OCI-LY7 (cell line): ENCODE measurements around the gene STAG1.
"Not testable (repeated sequence)": the region's sequence is repeated elsewhere in the genome, so short reads cannot be mapped to it uniquely, and the experiment has no call there.

Experiments used
- EZH2phosphoT487 ChIP-seq: fragments of 200-600 bp; sonication (generic); IDR thresholded peaks from 2 replicates; pipeline ENCODE4 v1.6.1; 2018; ENCODE audit warnings: low read depth, borderline replicate concordance, mild to moderate bottlenecking, mixed run types, antibody characterized with exemption, low read length, moderate library complexity, mixed read lengths
- TF ChIP-seq, protein P1 (sequence below): fragments of 200-600 bp; sonication (generic); conservative IDR thresholded peaks from 2 replicates; pipeline ENCODE4 v1.5.1; 2014; ENCODE audit warnings: mild to moderate bottlenecking, antibody characterized with exemption, low read length, moderate library complexity, mixed read lengths

DNA sequence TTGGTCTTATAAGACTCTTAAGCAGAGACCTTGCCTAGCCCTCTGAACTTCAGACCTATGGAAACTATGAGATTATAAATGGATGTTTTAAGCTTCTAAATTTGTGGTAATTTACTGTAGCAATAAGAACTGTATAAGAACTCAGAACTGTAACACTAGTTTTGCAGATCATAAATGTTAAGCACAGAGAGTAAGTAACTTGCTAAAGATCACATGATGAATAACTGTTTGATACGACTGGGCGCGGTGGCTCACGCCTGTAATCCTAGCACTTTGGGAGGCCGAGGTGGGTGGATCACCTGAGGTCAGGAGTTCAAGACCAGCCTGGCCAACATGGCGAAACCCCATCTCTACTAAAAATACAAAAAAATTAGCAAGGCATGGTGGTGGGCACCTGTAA is 85.9 kb downstream of the STAG1 start:
- TF ChIP-seq, protein P1, sequence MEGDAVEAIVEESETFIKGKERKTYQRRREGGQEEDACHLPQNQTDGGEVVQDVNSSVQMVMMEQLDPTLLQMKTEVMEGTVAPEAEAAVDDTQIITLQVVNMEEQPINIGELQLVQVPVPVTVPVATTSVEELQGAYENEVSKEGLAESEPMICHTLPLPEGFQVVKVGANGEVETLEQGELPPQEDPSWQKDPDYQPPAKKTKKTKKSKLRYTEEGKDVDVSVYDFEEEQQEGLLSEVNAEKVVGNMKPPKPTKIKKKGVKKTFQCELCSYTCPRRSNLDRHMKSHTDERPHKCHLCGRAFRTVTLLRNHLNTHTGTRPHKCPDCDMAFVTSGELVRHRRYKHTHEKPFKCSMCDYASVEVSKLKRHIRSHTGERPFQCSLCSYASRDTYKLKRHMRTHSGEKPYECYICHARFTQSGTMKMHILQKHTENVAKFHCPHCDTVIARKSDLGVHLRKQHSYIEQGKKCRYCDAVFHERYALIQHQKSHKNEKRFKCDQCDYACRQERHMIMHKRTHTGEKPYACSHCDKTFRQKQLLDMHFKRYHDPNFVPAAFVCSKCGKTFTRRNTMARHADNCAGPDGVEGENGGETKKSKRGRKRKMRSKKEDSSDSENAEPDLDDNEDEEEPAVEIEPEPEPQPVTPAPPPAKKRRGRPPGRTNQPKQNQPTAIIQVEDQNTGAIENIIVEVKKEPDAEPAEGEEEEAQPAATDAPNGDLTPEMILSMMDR = not testable (repeated sequence)
- TF ChIP-seq EZH2phosphoT487 = not testable (repeated sequence)
